GM18868 (cell line): ENCODE data around the gene ESPL1.

Source experiments
- ATAC-seq: cut with Tn5 transposase; IDR thresholded peaks from one replicate; pipeline ENCODE4 v1.9.1; 2021; ENCODE audit warnings: mild to moderate bottlenecking, moderate library complexity; ENCODE audit not compliant: unreplicated experiment

The ESPL1 gene

GRCh38 chr12:53230108-53230845 lies 37.8 kb upstream of the ESPL1 start:
- no peak for ATAC-seq

- no peak for ATAC-seq
These were observed 36.5 kb upstream of the ESPL1 start for GRCh38 chr12:53231671-53231920.

GRCh38 chr12:53231921-53232645 lies 36.0 kb upstream of the ESPL1 start, which contains the start of gene RARG:
RARG (minus strand) TSS chr12:53232209; CDS start chr12:53227545, 4,664 bp downstream.
- no peak for ATAC-seq

DNA sequence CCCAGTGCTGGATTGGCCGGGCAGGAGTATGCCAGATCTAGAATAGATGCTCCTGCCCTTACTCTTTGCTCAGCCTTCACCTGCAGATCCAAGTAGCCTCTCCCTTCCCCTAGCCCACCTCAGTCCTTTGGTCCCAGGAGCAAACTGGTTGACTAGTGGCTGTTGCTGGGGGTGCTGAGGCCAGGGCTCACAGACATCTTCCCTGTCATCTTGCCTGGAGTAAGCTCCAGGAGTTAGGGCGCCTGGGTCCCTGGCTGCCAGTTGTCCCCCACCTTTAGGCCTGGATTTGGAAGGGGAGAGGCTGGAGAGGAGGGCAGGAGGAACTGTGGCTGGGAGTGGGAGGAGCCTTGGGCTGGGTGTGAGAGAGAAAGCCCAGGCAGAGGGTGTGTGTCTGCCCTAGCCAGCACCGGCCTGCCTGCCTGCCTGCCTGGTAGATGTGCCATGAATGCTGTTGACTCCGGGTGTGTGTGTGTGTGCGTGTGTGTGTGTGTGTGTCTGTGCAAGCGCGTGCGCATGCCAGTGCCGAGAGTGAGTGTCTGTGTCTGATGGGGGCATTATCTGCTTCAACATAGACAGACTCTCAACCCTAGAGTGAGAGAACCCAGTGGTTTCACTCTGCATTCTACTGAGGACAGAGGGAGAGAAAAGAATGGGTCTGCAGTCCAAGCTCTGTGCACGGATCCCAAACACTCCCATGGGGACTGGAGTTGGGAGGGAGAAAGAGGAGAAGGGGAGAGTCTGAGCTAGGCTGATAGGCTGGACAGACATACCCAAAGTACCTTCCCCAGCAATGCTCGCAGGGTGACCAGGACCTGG lies 35.2 kb upstream of the ESPL1 start:
- ATAC-seq: no peak

DNA sequence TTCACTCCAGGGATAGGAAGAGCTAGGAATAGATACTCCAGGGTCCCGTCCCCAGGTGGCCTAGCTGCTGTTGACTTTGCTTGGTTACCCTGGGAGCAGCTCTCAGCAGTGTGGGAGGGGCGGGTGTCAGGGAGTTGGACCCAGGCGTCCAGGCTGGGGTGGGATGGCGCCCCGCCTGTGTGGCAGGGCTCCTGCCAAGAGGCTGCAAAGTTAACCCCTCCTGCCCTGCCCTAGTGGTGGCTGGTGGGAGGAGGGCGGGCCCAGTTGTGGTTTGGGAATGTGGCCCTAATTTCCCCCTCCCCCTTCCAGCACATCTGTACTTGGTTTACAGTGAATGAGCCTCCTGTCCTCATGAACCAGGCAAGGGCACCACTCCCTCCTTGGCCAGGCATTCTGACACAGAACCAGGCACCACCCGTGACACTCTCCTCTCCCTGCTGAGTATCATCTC lies 34.4 kb upstream of the ESPL1 start:
- ATAC-seq: no peak

- ATAC-seq: no peak
These were observed 33.7 kb upstream of the ESPL1 start for GRCh38 chr12:53234271-53234914.

- ATAC-seq: no peak
These were observed 32.9 kb upstream of the ESPL1 start for GRCh38 chr12:53235164-53235563.

DNA sequence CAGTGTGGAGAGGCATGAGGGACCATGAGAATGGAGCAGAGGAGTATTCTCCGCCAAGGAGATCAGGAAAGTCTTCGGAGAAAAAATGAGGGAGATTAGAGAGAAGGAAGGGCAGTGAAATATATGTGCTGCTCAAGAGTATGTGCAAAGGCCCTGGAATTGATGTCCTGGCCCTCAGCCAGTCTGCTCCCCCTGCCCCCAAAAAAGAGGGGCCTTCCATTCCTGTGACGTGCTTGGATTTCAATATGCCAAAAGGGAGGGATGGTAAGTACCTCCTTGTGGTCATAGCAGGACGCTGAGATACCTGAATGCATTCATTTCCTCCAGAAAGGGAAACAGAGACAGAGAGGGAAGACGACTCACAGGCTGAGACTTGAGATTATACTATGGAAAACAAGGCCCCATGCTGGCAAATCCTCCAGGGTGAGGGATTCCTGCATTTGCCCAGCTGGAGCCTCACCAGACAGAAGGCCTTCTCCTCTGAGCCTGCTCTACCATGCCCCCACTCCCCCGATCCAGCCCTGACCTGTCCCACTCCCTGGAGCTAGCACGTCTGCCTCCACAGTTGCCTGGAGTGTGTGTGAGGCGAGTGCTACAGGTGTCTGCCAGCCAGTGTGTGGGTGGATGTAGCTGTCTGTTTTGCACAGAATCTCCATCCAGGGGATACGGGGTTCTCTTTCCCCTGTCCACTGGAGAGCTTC lies 32.2 kb upstream of the ESPL1 start:
- no peak for ATAC-seq

- no peak for ATAC-seq
These were observed 31.5 kb upstream of the ESPL1 start for GRCh38 chr12:53236443-53237111.

- ATAC-seq: no peak
These were observed 28.3 kb upstream of the ESPL1 start for GRCh38 chr12:53239643-53240258.

DNA sequence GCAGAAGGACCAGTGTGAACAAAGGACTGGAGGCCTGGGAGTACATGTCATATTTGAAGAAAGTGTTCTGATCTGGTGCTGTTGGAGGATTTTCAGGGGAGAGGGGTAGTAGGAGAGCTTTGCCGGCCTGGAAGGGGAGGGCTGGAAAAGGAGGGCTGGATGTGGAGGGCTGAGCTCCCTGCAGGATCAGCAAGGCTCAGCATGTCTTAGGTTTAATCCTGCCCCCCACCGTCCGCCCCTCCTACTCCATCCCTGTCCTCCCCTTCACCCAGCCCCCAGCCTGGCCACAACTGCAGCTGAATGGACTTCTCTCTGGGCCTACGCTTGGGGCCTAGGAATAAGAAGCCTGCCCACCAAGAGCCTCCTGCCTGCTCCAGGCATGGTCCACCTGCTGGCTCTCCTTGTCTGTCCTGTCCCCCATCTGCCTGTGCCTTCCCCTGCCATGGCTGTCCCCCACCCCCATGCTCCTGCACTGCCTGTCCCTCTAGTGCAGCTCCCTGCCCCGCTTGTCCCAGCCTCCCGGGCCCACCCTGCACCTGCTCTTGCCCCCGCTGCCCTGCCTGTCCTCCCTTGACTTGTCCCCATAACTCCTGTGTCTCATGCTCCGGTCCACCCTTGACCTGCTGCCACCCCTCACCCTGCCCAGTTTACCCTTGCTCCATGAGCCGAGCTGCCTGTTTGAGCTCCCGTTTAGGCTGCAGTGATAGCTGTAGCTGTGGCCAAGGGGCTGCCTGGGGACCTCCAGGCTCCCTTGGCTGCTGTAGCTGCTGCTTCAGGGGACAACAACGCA lies 26.3 kb upstream of the ESPL1 start:
- ATAC-seq: no peak

- ATAC-seq: no peak
These were observed 23.8 kb upstream of the ESPL1 start for GRCh38 chr12:53244337-53244736.

DNA sequence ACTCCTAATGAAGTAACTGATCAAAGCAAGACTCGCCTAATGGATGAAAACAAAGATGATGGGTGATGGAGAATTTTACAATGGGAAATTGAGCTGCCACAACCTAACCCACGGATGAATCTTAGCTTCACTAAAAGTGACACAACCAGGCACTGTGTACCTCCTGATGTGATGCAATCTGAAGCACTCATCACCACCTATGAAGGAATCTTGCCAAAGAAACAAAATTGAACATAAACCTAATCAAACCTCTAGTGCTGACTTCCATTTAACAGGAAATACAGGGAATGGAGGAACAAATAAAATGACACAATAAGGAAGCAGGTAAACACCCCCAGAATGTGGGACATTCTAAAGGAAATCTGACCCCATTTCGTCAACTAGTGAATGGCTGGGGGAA lies 22.8 kb upstream of the ESPL1 start:
- ATAC-seq: no peak

GRCh38 chr12:53251477-53252348 lies 16.4 kb upstream of the ESPL1 start:
- ATAC-seq: peak; percentile 74

GRCh38 chr12:53252349-53252916 lies 15.7 kb upstream of the ESPL1 start:
- ATAC-seq: no peak

DNA sequence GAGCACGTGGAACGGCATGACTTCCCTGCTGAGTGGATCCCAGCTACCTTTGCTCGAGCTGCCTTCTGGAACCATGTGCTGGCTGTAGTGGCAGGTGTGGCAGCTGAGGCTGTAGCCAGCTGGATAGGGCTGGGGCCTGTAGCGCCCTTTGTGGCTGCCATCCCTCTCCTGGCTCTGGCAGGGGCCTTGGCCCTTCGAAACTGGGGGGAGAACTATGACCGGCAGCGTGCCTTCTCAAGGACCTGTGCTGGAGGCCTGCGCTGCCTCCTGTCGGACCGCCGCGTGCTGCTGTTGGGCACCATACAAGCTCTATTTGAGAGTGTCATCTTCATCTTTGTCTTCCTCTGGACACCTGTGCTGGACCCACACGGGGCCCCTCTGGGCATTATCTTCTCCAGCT lies 14.8 kb upstream of the ESPL1 start:
- no peak for ATAC-seq

- ATAC-seq: no peak
These were observed 13.1 kb upstream of the ESPL1 start for GRCh38 chr12:53254816-53255545.
